HG03196 (cell line): ENCODE results near the gene LIPJ.

Experiments used
- ATAC-seq: cut with Tn5 transposase; IDR thresholded peaks from one replicate; pipeline ENCODE4 v1.9.1; 2021; ENCODE audit not compliant: unreplicated experiment

Gene LIPJ

DNA sequence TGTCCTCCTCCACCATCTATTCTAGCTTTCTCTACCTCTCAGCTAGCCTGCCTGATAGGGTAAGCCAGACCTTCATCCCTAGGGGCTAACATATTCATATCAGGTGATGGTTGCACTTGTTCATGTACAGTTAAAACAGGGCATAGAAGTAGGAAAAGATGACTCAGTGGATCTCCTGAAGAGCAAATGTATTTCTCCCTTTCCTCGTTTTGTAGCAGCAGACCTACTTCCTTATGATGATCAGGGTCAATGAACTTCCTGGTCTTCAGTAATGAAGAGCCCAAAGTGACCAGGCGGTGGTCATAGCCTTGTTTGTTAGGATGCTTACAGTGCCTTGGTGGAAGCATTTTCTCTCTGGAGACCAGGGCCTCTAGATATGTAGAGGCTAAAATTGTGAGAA is 6.3 kb downstream of the LIPJ start:
- ATAC-seq: no peak

- ATAC-seq: no peak
Observed at GRCh38 chr10:88594482-88594881, 7.9 kb downstream of the LIPJ start.

DNA sequence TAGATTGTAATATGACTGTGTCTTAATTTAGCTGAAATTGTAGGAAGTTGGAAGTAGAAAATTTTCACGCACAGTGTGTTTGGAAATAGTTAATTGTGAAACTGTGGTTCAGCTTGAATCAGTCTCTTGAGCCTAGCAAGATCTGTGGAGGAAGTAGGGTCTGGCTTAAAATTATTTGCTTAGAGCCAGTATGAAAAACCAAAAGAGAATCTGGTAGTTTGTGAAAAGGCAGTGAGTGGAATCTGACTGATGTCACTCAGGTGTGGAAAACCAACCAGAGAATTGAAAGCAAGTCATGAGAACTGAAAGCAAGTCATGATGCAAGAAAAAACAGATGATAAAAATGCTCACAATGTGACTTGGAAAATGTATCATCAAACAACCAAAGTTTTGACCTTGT is 11.5 kb downstream of the LIPJ start:
- peak; percentile 86 for ATAC-seq

DNA sequence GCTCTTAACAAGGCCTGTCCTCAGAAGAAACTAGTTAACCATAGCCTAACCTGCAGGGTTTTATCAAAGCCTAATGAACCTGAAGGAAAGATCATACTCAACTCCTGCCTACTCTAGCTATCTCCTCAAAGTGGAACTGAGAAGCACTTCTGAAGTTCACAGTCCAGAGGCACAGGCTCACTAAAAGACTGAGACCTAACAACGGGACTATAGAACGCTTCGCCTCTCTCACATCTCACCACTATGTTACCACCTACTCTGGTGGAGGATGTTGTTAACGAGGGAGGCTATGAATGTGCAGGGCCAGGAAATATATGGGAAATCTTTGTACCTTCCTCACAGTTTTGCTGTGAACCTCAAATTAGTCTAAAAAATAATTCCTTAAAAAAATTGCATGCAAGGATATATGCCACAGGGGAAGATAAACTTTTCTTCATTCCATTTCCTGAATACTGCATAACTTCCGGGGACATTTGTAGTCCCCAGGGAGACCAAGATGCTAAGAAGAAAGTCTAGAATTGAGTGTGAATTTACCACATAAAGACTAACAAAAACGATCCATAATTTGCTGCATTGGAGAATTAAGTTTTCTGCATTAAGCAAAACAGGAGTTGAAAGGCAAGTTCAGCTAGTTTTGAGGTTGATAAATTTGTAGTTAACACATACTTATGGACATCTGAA is 21.6 kb downstream of the LIPJ start:
- no peak for ATAC-seq

- ATAC-seq: no peak
Observed at GRCh38 chr10:88608780-88609179, 22.2 kb downstream of the LIPJ start.

GRCh38 chr10:88616250-88616977 is 29.9 kb downstream of the LIPJ start:
- no peak for ATAC-seq

DNA sequence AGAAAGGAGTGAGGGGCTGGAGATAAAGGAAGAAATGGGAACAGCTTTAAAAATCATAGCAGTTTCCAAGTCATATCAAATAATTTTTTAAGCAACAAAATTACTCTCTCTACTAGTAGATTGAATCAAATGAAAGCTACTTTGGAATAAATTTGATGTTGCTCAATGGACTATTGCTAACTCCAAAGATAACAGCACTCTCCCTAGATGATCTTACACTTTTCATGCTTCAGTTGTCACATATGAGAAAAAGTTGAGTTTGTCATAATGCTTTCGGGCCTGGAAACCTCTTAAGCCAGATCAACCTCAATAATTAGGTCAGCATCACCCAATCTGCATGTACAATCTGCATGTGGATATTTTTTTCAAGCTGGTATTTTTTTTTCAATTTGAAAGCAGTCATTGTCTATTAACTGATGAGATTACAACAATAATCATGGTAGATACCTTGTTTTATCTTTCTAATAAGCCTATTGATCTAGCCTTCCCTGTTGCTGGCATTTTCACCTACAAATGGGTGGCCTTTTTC is 31.3 kb downstream of the LIPJ start:
- ATAC-seq: no peak

DNA sequence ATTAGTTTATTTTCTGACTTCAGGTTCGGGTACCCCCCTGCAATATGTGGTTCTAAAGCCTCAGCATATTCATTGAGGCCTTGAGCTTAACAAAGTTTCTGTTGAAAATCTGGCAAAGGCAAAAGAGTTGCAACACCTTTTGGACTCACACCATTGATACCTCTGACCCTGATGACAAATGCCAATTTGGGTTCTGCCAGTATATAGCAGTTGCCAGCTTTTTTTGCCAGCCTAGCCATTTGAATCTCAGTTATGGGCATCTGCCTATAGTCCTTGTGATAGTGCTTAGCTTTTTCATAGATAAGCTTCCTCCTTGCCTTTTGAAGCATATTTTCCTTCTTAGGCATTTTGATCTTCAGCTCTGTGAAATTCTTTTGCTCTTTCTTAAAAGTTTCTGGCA is 31.9 kb downstream of the LIPJ start:
- no peak for ATAC-seq

DNA sequence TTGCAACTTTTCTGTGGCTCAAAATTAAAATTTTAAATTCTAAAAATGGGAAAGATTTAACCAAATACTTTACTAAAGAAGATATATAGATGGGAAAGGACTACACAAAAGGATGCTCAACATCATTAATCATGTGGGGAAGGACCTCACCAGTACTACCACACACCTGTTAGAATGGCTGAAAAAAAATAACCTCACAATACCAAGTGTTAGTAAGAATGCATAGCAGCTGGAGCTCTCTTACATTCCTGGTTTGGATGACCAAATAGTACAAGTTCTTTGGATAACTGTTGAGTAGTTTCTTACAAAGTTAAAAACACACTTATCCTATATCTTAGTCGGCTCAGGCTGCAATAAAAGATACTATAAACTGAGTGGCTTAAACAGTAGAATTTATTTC is 33.9 kb downstream of the LIPJ start:
- no peak for ATAC-seq

- ATAC-seq: no peak
Observed at GRCh38 chr10:88623835-88624234, 37.3 kb downstream of the LIPJ start.

DNA sequence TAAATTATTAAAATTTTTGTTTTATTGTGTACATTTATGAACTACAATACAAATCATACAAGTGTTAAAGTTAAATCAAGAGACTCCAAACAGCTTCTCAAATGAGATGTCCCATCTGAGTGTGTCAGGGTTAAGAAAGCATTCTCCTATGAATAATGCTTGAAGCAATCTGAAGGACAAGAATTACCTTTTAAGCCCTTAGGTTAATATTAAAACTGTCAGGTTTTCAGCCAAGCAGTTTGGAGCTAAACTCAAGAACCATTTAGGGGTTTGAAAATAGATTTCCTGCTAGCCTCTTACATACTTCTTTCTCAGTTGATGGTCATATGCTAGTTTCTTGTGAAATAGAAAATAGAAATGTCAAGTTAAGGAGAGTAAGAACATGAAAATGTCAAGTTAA is 38.3 kb downstream of the LIPJ start:
- ATAC-seq: no peak

- no peak for ATAC-seq
Observed at GRCh38 chr10:88640186-88640585, 53.6 kb downstream of the LIPJ start.

DNA sequence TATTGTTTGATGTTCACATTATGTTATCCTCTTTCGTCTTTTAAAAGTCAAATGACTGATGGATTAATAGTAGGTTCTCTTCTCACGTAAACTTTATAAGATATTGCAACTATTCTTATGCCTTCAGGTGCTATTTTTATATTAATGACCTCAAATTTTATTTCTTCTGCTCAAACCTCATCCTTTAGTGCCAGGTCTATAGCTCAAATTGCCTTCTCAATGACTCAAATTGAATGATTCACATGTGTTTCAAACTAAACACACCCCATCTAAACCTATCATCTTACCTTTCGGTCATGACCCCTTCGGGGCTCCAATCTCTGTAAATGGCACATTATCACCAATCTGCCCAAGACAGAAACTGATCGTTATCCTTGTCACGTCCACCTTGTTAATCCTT is 55.6 kb downstream of the LIPJ start:
- no peak for ATAC-seq

DNA sequence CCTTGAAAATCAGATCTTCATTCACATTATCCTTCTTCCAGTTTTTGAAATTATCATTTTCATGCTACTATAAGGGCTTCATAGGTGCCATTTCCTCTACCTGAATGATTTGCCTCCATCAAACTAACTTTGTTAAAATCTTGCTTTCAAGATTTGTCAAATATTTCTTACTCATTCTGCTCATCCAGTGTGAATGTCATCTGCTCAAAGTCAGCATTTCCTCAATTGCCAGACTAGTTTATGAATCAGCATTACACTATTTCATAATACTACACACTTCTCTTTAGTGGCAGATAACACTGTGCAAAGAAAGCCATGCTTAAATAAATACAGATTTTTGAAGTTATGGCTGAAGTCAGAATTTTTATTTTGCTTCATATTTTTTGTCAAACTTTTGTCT is 56.4 kb downstream of the LIPJ start:
- ATAC-seq: no peak

DNA sequence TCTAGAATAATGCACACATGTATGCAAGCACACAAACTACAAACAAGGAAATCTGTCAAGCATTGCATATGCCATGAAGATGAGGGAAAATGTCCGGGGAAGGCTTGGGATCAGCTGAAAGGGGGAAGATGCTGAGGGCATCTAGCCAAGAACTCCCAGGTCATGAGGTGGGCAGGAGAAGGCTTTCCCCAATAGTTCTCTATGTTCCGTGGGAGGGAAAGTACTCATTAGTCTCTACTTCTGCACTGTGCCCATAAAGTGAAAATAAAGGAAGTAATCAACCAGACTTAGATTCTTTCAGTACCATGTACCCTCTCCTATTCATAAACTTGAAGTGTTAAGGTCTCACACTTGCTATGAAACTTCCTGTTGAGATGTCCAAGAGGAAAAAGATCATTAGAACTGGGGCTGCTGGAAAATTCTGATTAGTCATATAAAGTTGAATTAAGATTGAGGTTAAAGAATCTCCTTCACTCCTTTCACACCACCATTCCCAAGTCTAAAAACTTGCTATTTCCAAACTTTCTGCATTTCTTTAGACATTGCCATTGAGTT is 60.6 kb downstream of the LIPJ start:
- ATAC-seq: no peak

DNA sequence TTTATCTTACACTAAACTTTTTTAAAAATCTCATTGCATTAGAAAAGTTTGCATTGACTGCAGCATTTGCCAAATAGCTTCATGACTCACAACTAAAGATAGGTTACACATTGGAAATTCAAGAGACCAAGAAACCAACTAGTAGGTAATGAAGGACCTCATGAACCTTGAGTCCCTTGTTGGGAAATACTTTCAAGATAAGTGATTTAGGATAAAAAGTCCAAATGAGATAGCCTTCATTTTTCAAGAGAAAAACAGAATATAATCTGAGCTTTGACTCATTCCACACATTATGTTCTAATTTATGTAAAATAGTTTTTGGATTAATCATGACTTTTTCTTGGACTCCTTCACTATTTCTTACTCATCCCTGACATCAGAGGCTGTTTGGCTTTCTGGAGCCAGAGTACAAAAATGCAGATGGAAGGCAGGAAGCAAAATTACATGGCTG is 64.6 kb downstream of the LIPJ start:
- no peak for ATAC-seq

GRCh38 chr10:88652616-88653015 is 66.1 kb downstream of the LIPJ start:
- no peak for ATAC-seq
